Stimulated activated CD4-positive, alpha-beta T cell treated with anti-CD3 and anti-CD28 coated beads, Interleukin-4, amount 100 ng/mL, for 1 hour (primary cell): ENCODE results near the gene KAT7.

Experiments
- DNase-seq: peaks from one replicate; pipeline ENCODE4 v3.0.0-alpha.2; 2020

KAT7 gene

DNA sequence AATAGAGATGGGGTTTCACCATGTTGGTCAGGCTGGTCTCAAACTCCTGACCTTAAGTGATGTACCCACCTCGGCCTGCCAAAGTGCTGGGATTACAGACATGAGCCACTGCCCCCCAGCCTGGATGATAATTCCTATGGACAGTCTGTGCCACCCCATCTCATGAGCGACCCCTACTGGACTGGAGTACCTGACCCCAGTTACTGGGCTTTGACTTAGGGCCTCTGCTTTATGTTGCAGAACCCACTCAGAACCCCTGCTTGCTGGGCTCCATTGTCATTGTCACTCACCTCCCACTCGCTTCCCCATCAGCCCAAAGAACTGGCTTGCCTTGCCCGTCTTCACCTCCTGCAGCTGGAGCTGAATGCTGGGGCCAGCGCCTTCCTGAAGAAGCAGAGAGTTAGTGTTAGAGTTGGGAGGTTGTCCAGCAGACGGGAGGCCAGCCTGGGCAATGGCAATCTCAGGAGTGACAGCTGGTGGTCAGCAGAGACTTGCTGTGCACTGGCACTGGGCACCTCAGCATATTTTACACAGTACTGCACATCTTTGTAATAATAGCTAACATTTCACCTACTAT is 55.4 kb downstream of the KAT7 start:
- DNase-seq: no peak

- no peak for DNase-seq
These were observed 56.8 kb downstream of the KAT7 start for GRCh38 chr17:49845321-49845720.

DNA sequence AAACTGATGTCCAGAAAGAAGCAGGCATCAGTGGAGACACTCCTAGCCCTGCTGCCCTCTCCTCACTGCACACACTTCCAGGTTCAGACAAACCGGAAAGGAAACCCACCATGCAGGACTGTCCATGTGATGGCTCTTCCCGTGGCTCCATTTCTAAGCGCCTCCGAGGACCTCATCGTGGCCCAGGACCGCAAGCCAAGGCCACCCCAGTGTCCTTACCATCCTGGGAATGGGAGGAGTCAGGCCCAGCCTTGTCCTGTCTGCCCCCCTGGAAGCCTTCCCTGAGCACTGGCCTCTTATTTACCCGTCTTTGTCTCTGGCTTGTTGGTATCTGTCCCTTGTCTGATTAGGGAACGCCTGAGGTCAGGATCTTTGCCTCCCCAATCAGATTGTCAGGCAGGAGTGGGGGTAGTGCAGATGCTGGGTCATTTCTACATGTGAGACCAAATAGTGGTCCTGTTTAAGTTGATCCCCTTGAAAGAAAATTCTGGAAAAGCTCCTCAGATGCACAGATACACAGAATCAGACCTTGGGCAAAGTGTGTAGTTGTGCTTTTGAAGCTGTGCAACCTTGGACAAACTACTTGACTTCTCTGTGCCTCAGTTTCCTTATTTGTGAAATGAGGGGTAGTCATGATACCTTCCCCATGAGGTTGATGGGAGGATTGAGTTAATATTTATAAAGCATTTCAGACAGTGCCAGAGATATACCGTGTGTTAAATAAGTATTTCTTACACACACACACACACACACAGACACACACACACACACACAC is 58.6 kb downstream of the KAT7 start:
- DNase-seq: no peak

- DNase-seq: no peak
These were observed 59.6 kb downstream of the KAT7 start, which contains the start of gene TAC4 for GRCh38 chr17:49848019-49848473. Gene TAC4 (minus strand): TSS chr17:49848069. CDS start chr17:49848017, 52 bp downstream.

DNA sequence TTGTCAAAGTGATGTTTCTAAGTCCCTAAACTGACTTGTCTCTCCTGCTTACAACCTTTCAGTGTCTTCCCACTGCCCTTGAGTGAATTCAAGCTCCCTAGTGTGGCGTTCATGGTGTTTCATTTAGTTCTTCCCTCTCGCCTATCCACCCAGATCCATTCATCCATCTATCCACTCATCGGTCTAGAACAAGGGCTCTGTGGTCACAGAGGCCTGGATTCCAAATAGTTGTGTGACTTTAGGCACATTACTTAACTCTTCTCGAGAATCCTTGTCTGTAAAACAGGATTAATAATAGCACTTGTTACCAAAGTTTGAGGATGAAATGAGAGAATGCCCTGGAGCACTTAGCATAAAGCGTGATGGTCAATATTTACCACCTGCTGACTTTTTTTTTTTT is 60.3 kb downstream of the KAT7 start:
- no peak for DNase-seq

GRCh38 chr17:49850218-49850610 is 61.7 kb downstream of the KAT7 start:
- DNase-seq: no peak

GRCh38 chr17:49850772-49851386 is 62.4 kb downstream of the KAT7 start:
- DNase-seq: no peak

- peak; percentile 76 for DNase-seq
These were observed 63.2 kb downstream of the KAT7 start for GRCh38 chr17:49851387-49852291.

GRCh38 chr17:49853470-49854015 is 65.1 kb downstream of the KAT7 start:
- no peak for DNase-seq

GRCh38 chr17:49854126-49854525 is 65.6 kb downstream of the KAT7 start:
- DNase-seq: no peak

- no peak for DNase-seq
These were observed 70.3 kb downstream of the KAT7 start for GRCh38 chr17:49858796-49859195.

DNA sequence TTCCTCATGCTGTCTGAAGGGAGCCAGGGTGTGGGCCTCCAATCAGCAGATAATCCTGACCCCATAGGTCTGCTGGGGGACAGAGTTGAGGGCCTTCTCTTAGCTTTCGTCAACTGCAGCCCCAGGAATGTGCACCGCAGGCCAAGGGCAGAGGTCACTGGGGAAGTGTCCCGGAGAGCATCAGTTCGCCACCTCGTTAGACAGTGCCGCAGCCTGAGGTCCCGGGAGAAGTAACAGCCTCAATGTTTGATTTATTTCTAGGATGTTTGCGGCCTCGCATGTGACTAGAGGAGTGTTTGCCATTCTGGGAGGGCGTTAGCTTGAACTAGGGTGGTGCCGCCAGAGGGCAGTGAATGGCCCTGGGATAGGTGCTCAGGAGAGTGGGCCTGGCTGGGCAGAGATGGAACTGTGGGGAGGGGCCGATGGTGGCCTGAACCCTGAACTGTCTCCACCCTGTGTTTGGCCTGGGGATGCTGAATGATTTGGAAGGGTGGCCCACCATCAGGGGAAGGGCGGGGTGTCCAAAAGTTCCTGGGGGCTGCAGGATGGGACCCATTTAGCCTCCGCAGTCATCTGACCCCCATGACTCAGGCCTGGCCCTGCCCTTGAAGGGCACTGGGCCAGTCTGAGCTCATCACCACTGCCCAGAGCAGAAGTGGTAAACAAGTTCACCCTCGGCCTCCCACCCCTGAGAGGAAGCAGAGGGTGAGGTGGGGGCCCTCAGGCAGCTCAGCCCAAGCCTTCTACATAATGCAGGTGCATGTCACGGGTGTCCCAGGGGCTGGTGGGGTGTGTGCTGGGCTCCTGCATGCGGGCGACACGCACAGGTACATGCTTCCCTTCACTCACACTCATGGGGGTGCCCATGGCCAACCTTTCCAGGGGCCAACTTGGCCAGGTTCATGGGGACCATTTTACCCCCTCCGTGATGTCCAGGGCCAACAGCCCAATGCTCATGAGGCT is 71.8 kb downstream of the KAT7 start:
- DNase-seq: no peak

DNA sequence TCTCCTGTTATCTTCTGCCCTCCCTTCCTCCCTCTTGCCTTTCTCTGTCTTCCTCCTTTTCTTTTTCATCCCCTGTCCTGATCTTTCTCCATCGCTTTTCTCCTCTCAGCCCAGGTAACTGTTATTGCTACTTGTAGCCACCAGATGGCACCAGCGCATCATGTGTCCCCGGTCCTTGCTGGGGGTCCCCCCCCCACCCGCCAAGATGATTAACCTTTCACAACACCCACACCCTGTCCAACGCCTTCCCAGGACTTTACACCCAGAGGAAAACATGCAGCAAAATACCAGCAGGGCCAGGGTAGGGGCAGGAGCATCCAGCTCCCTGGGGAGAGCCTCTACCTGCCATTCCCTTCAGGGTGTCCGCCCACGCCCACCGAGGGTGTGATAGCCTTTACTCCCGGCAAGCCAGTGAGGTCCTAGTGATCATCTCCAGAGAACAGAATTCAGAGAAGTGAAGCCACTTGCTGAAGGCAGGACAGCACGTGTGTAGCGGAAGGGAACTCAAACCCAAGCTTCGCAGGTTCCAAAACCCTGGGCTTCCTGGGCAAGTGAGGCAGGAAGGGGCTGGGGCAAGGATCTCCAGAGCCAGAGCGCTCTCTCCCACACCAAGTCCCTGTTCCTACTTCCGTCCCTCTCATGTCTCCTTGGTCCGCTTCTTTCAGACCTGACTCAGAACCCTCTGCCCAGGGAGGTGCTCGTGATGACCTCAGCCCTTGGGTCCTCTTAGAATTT is 72.8 kb downstream of the KAT7 start:
- peak; percentile 63 for DNase-seq

DNA sequence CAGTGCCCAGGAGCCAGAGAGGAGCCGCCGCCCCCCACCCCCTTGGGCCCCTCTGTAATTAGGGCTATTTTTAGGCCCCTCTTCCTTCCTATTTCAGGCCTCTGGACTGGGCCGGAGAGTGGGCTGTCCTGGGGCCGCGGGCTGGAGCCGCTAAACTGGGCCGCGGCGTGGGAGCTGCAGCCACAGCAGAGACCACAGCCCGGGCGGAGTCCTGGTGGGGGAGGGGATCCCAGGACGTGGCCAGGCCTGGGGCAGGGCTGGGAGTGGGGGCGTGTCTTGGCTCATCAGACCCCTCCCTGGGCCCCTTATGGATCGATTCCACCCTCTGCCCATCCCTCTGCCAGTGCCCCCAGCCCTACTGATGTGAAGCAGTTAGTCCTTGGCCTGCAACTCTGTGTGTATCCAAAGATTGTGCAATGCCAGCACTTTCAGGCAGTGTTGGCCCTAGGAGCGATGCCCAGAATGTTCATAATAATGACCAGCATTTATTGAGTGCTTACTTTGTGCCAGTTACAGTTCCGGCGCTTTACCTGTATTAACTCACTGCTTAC is 74.4 kb downstream of the KAT7 start:
- no peak for DNase-seq

- no peak for DNase-seq
These were observed 77.5 kb downstream of the KAT7 start for GRCh38 chr17:49866019-49866380.

GRCh38 chr17:49866882-49867413 is 78.5 kb downstream of the KAT7 start:
- no peak for DNase-seq

- no peak for DNase-seq
These were observed 80.5 kb downstream of the KAT7 start for GRCh38 chr17:49869038-49869374.

- no peak for DNase-seq
These were observed 81.8 kb downstream of the KAT7 start for GRCh38 chr17:49870298-49870697.

DNA sequence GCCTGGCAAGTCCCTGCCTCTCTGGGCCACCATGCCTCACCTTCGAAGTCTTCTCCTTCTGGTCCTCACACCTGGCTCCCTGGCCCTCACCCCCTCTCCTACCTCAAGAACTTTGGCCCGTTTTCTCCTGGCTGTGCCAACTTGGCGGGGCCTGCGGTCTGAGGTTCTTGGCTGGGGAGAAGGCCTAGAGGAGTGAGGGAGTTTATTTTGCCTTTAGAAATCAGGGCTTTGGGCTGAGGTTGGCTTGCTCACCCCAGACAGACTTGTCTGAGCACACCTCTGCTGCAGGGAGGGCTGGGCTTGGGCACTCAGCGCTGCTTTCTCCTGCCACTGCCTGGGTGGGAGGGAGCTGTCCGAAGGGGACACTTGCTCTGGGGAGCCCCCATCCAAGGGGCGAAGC is 82.7 kb downstream of the KAT7 start:
- no peak for DNase-seq

DNA sequence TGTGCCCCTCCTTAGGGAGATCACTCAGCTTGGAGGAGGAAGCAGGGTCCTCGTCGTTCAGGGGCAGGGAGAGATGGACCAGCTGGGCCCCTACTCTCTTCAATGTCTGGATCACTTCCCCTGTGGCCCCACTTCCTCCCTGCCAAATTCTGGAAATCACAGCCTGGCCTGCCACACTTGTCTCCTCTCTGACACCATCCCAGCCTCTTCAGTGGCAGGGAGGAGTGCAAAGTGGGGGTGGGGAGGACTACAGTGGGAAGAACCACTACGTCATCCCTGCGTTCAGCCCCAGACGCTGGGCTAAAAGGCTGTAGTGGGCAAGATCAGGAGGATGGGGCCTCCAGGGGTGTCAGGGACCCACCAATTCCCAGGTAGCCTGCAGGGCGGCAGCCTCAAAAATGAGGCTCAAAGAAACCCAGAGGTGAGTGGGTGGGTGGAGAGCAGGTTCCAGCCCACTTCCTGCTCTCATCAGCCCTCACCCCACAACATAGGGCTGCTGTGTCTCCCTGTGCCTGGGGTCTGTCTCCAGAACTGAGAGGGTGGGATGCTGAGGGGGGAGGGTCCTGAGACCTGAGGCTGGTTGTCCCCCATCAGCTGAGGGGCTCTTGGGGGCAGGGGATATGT is 84.4 kb downstream of the KAT7 start:
- no peak for DNase-seq
